ENCODE measurements around the gene SOWAHC. TPM values are rescaled to one million over a fixed set of nuclear protein-coding genes. Genes with fewer than 3 reads are reported as not detected.

The SOWAHC gene
- total RNA-seq, 4 donors from 2014 or later: 8.3 to 24.2 (median 17.2) TPM

- TF ChIP-seq POLR2A (IDR thresholded peaks at IDR 0.05) (no peak), CTCF (IDR thresholded peaks at IDR 0.05) (no peak)
- H3K4me1 ChIP-seq: no peaks in the 10 kb centered on the region
- H3K9me3 ChIP-seq: no peaks in the 10 kb centered on the region
- H3K27ac ChIP-seq: no peak overlapping the region
- no peaks in the 10 kb centered on the region for H3K36me3 ChIP-seq
- no peak overlapping the region for H3K4me3 ChIP-seq
- DNase-seq: no peak
- no peaks in the 10 kb centered on the region for H3K27me3 ChIP-seq
Observed at GRCh38 chr2:109629867-109630266, 15.7 kb downstream of the SOWAHC start.

- no peaks in the 10 kb centered on the region for H3K27me3 ChIP-seq
- no peaks in the 10 kb centered on the region for H3K4me1 ChIP-seq
- no peaks in the 10 kb centered on the region for H3K9me3 ChIP-seq
- DNase-seq: peak in 1 of 3 donors; percentile 73
- H3K27ac ChIP-seq: no peak overlapping the region
- TF ChIP-seq CTCF (IDR thresholded peaks at IDR 0.05) (peak in 2 of 6 experiments; percentile 31 to 35), POLR2A (IDR thresholded peaks at IDR 0.05) (no peak)
- no peaks in the 10 kb centered on the region for H3K36me3 ChIP-seq
- no peak overlapping the region for H3K4me3 ChIP-seq
Observed at GRCh38 chr2:109630441-109631430, 16.6 kb downstream of the SOWAHC start.

- TF ChIP-seq CTCF (IDR thresholded peaks at IDR 0.05): no peak
- TF ChIP-seq POLR2A (IDR thresholded peaks at IDR 0.05): no peak
Observed at GRCh38 chr2:109631741-109632140, 17.6 kb downstream of the SOWAHC start.

GRCh38 chr2:109632158-109632789 lies 18.1 kb downstream of the SOWAHC start:
- no peak overlapping the region for H3K4me3 ChIP-seq
- DNase-seq: no peak
- no peak overlapping the region for H3K27ac ChIP-seq
- H3K27me3 ChIP-seq: no peaks in the 10 kb centered on the region
- no peaks in the 10 kb centered on the region for H3K4me1 ChIP-seq
- no peaks in the 10 kb centered on the region for H3K9me3 ChIP-seq
- no peaks in the 10 kb centered on the region for H3K36me3 ChIP-seq
- TF ChIP-seq POLR2A (IDR thresholded peaks at IDR 0.05) (no peak), CTCF (IDR thresholded peaks at IDR 0.05) (no peak)

More at GRCh38 chr2:109631741-109632140, 17.6 kb downstream of the SOWAHC start:
- Histone ChIP-seq H3K9me3 (no peaks in the 10 kb centered on the region), H3K27me3 (no peaks in the 10 kb centered on the region), H3K27ac (no peak overlapping the region), H3K4me3 (no peak overlapping the region), H3K36me3 (no peaks in the 10 kb centered on the region), H3K4me1 (no peaks in the 10 kb centered on the region)
- no peak for DNase-seq

GRCh38 chr2:109633284-109633961 lies 19.3 kb downstream of the SOWAHC start:
- peaks cover 0 to 7% (median 0%) of the 10 kb centered on the region in 4 donors for H3K4me1 ChIP-seq
- DNase-seq: no peak
- H3K4me3 ChIP-seq: no peak overlapping the region
- TF ChIP-seq CTCF (IDR thresholded peaks at IDR 0.05): no peak
- no peak for TF ChIP-seq POLR2A (IDR thresholded peaks at IDR 0.05)
- H3K27me3 ChIP-seq: no peaks in the 10 kb centered on the region
- H3K36me3 ChIP-seq: no peaks in the 10 kb centered on the region
- no peaks in the 10 kb centered on the region for H3K9me3 ChIP-seq
- no peak overlapping the region for H3K27ac ChIP-seq

Measured in Peyer's patch (tissue), 4 donors.